Adrenal gland (tissue), 12 donors: ENCODE measurements around the gene NYNRIN. TPM values are rescaled to one million over a fixed set of nuclear protein-coding genes. Genes with fewer than 3 reads are reported as not detected.

ENCODE experiments used
- DNase-seq, 7 donors: peaks; one replicate each; pipeline ENCODE4 v3.0.0-alpha.2; 2019 to 2020
- H3K27ac ChIP-seq, 5 donors: fragments of 200-600 bp; sonication (generic) in 4 of 5; 1 replicate in 3 of 5; 2 replicates in 2 of 5; pipeline versions ENCODE4 v1.5.1 to v1.8.0; 2016 to 2020; ENCODE audit warnings: mild to moderate bottlenecking in 1 of 5
- H3K27me3 ChIP-seq: fragments of 200-600 bp; 2 replicates; pipeline ENCODE4 v1.8.0; 2021
- H3K36me3 ChIP-seq, 2 donors: fragments of 200-600 bp; replicated peaks in 1 of 2; 1 replicate in 1 of 2; 2 replicates in 1 of 2; pipeline versions ENCODE4 v1.5.1 to v1.8.0; 2018 to 2022
- H3K4me1 ChIP-seq, 2 donors: fragments of 200-600 bp; replicated peaks in 1 of 2; 1 replicate in 1 of 2; 2 replicates in 1 of 2; pipeline versions ENCODE4 v1.5.1 to v1.8.0; 2018 to 2021
- H3K4me3 ChIP-seq, 4 donors: fragments of 200-600 bp; sonication (generic) in 3 of 4; one replicate each; pipeline ENCODE4 v1.5.1; 2016 to 2018
- H3K9me3 ChIP-seq, 3 donors: fragments of 200-600 bp; sonication (generic) in 1 of 3; replicated peaks in 1 of 3; 1 replicate in 2 of 3; 2 replicates in 1 of 3; pipeline versions ENCODE4 v1.5.1 to v1.8.0; 2016 to 2021
- POLR2A ChIP-seq, 2 donors: fragments of 450-650 bp; IDR thresholded peaks; one replicate each; pipeline ENCODE4 v1.6.1; 2017; ENCODE audit warnings: antibody characterized with exemption in 2 of 2, mild to moderate bottlenecking in 2 of 2, moderate library complexity in 1 of 2
- WGBS, 4 donors: extraction: QIAGEN DNeasy Blood & Tissue Kit in 2 of 4; methylation state at CpG; one replicate each; pipeline versions ENCODE4 v1.1.5 to v1.1.7; 2013 to 2017; 5-methylcytosine and 5-hydroxymethylcytosine counted together
- intact Hi-C, 2 donors: fragments of 100-400 bp; cut with DNase I; formaldehyde crosslinking; loops; one replicate each; pipeline versions ENCODE4 v1.14.1 to v1.15.0; 2022 to 2023
- polyA plus RNA-seq, 3 donors: library from polyadenylated mRNA; stranded (reverse); fragments of 200-250 nt in 2 of 3; fragments of 350-450 nt in 1 of 3; fragmentation: Illumina TruSeq in 1 of 3; extraction: RNeasy Lipid Tissue Mini Kit (QIAGEN cat#74804) in 1 of 3; gene quantifications; one replicate each; pipeline ENCODE4 v1.2.3, GENCODE V29; 2013 to 2014
- total RNA-seq, 9 donors: library from RNA; depleted of rRNA in 4 of 9; stranded (reverse); fragments of >200 nt in 4 of 9; fragments of 120-200 nt in 1 of 9; fragmentation: NEBNext Ultra II Directional in 1 of 9; extraction: Animal tissue kit (Norgen Biotek cat#: 25700) in 1 of 9; gene quantifications; one replicate each; pipeline versions ENCODE4 v1.1.0 to v1.2.4, GENCODE V29; 2013 to 2023
- TF ChIP-seq, protein P1 (sequence below), 6 experiments: fragments of 450-650 bp in 4 of 6; fragments of 200-600 bp in 2 of 6; sonication (generic) in 1 of 6; IDR thresholded peaks; 1 replicate in 5 of 6; 2 replicates in 1 of 6; pipeline versions ENCODE4 v1.5.1 to v1.8.0; 2016 to 2021; ENCODE audit warnings: antibody characterized with exemption in 6 of 6, mild to moderate bottlenecking in 2 of 6, moderate library complexity in 1 of 6
- donor health status: healthy with polysubstance abuse.
- donor health status: Bipolar disorder and iron deficiency.
- donor health status: DM: yes; HTN: yes; CAD: no.
- donor health status: DM: no; HTN: no; CAD: no.
- donor health status: DM: no; HTN: no; CAD: no.
- donor health status: DM: yes; HTN: yes; CAD: no.

The NYNRIN gene
- total and polyA plus RNA-seq, 12 donors, result 2.2 to 11.0 (median 6.7) TPM

DNA sequence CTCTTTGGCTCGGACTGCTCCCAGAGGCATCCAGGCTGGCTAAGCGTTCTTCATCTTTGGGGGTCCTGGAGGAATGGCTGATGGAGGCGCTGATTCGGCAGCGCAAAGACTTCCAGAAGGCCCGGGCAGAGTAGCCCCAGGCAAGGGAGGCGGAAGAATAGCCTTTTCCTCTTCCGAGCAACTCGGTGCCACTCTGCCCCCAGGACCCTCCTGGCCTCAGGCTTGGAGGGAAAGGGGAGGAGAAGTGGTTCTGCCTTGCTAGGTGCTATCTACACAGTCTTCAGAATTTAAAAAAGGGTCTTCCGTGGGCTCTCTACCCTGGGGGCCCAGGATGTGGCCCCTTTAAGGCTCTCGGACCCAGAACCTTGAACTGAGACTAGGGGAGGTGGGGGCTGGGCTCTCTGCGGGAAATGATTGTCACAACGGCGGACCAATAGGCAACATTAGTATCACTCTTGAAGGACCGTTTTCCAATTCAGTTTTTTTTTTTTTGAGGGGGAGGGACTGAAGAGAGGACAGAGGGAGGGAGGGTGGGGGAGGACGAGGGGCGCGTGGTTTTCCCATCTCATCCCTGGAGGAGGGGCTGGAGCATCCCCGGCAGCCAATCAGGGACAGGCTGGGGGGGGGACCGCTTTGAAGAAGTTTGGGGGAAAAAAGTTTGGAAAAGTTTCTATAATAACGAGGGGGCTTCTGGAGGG is 31.1 kb upstream of the NYNRIN start, which contains the start of gene NFATC4:
NFATC4 (plus strand) TSS at position 671 of the 698 bp plus-strand sequence. CDS start 157 bp downstream, outside the sequence.
- WGBS, 4 donors, result 2 to 6% (median 4%) methylated on average over 14 to 21 of the region's 21 CpGs
- Histone ChIP-seq H3K4me1 (peaks cover 11 to 27% of the 10 kb centered on the region in 2 donors), H3K27ac (peak within 1 kb of the TSS; percentile 84 to 97 (median 88)), H3K27me3 (no peaks in the 10 kb centered on the region), H3K9me3 (no peaks in the 10 kb centered on the region), H3K36me3 (no peaks in the 10 kb centered on the region), H3K4me3 (peak within 1 kb of the TSS in 3 of 4 donors; percentile 11 to 83 (median 59))
- intact Hi-C loops, result loop anchor here (5.0 kb wide), 2 partner anchors 50 to 65 kb away; no protein-coding TSS in a partner anchor
- peak; percentile 80 to 95 (median 90) for DNase-seq
- TF ChIP-seq, protein P1, sequence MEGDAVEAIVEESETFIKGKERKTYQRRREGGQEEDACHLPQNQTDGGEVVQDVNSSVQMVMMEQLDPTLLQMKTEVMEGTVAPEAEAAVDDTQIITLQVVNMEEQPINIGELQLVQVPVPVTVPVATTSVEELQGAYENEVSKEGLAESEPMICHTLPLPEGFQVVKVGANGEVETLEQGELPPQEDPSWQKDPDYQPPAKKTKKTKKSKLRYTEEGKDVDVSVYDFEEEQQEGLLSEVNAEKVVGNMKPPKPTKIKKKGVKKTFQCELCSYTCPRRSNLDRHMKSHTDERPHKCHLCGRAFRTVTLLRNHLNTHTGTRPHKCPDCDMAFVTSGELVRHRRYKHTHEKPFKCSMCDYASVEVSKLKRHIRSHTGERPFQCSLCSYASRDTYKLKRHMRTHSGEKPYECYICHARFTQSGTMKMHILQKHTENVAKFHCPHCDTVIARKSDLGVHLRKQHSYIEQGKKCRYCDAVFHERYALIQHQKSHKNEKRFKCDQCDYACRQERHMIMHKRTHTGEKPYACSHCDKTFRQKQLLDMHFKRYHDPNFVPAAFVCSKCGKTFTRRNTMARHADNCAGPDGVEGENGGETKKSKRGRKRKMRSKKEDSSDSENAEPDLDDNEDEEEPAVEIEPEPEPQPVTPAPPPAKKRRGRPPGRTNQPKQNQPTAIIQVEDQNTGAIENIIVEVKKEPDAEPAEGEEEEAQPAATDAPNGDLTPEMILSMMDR (IDR thresholded peaks at IDR 0.05), result no peak
- TF ChIP-seq POLR2A (IDR thresholded peaks at IDR 0.05), result peak in 1 of 2 donors; percentile 19

DNA sequence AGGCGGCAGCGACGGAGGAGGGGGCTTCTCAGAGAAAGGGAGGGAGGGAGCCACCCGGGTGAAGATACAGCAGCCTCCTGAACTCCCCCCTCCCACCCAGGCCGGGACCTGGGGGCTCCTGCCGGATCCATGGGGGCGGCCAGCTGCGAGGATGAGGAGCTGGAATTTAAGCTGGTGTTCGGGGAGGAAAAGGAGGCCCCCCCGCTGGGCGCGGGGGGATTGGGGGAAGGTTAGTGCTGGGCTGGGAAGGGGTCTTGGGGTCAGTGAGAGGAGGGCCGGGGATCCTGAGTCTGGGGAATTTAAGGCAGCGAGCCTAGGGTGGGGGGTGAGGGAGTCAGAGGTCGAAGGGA is 30.6 kb upstream of the NYNRIN start:
- TF ChIP-seq, protein P1 (IDR thresholded peaks at IDR 0.05), result no peak
- no peak for TF ChIP-seq POLR2A (IDR thresholded peaks at IDR 0.05)
- no peaks in the 10 kb centered on the region for H3K9me3 ChIP-seq
- H3K27me3 ChIP-seq, result no peaks in the 10 kb centered on the region
- H3K4me1 ChIP-seq, result peaks cover 11 to 27% of the 10 kb centered on the region in 2 donors
- peak overlapping the region; percentile 53 to 97 (median 84) for H3K27ac ChIP-seq
- intact Hi-C loops, result loop anchor here (5.0 kb wide), 2 partner anchors 49 to 64 kb away; no protein-coding TSS in a partner anchor
- WGBS, 4 donors, result 0 to 2% (median 1%) methylated on average over 7 to 15 of the region's 15 CpGs
- peak in 2 of 7 donors; percentile 22 to 45 for DNase-seq
- peak overlapping the region in 3 of 4 donors; percentile 11 to 83 (median 59) for H3K4me3 ChIP-seq
- H3K36me3 ChIP-seq, result no peaks in the 10 kb centered on the region

DNA sequence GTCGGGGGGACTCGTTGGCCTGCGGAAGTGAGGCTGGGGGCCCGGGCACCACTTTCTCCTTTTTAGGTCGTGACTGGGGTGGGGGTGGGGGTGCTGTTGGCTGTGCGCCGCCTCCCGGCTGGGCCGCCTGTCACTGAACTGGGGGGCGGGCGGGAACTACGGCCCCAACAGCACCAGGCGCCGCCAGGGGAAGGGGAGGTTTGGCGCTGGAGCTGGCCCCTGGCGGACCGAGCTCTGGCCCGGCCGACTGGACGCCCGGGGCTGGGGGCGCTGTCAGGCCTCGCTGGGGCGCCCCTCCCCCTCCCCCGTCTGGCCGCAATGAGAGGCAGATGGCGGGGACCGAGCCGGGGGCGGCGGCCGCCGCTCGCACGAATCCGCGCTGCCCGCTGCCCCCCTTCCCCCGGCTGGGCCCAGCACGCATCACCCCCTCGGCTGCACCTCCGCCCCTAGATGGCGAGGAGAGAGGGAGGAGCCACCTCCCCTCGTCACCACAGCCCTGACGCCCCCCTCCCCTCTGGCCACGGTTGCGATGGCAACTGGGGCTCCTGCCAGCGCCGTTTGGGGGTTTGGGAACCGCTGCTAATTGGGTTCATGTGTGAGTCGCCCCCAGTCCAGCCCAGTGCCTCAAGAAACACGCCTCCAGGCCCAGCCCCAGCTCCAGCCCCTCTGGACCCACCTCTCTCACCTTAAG is 30.1 kb upstream of the NYNRIN start:
- 2 to 40% (median 5%) methylated on average over 1 to 46 of the region's 52 CpGs; no CpG with 5 or more reads in 1 of the 4 donors for WGBS, 4 donors
- intact Hi-C loops, result loop anchor here (5.0 kb wide), 2 partner anchors 49 to 64 kb away; no protein-coding TSS in a partner anchor
- peaks cover 11 to 27% of the 10 kb centered on the region in 2 donors for H3K4me1 ChIP-seq

More for the DNA sequence above, 30.1 kb upstream of the NYNRIN start:
- DNase-seq, result peak; percentile 55 to 75 (median 57)
- TF ChIP-seq POLR2A (IDR thresholded peaks at IDR 0.05), result peak in 1 of 2 donors; percentile 20
- TF ChIP-seq, protein P1 (IDR thresholded peaks at IDR 0.05), result peak in 1 of 6 experiments; percentile 7
- Histone ChIP-seq H3K4me3 (peak overlapping the region in 2 of 4 donors; percentile 59 to 83), H3K36me3 (no peaks in the 10 kb centered on the region), H3K27ac (peak overlapping the region; percentile 53 to 97 (median 84)), H3K9me3 (no peaks in the 10 kb centered on the region), H3K27me3 (no peaks in the 10 kb centered on the region)
